ENCODE results near the gene AMIGO2. TPM values are rescaled to one million over a fixed set of nuclear protein-coding genes. Genes with fewer than 3 reads are reported as not detected.

Gene AMIGO2
- total RNA-seq, 4 donors from 2014 or later: 4.5 to 6.7 (median 6.6) TPM

DNA sequence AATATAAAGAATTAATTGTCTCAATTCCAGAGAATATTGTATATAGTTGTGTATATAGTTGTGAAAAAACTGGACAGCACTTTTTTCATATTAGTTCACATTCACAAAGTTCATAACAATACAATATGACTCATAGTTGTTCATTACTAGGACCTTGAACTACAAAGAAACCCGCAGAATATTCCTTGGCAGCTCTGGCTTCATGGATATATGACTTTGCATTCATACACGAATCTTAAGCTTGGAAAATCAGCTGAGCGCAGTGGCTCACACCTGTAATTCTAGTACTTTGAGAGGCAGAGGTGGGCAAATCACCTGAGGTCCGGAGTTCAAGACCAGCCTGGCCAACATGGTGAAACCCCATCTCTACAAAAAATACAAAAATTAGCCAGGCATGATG, 38.4 kb downstream of the AMIGO2 start:
- DNase-seq: no peak
- H3K27me3 ChIP-seq: no peaks in the 10 kb centered on the region
- H3K4me1 ChIP-seq: peaks cover 0 to 16% (median 2%) of the 10 kb centered on the region in 4 donors
- 82% methylated on average over 4 of the region's 4 CpGs; no CpG with 5 or more reads in 1 of the 2 donors for WGBS, 2 donors (ENCODE audit: low coverage in 1 of 2)
- no peak overlapping the region for H3K4me3 ChIP-seq
- TF ChIP-seq POLR2A (IDR thresholded peaks at IDR 0.05) (no peak), POLR2AphosphoS5 (IDR thresholded peaks at IDR 0.05) (no peak), EP300 (IDR thresholded peaks at IDR 0.05; ENCODE audit: low read depth) (no peak)
- TF ChIP-seq, protein P1, sequence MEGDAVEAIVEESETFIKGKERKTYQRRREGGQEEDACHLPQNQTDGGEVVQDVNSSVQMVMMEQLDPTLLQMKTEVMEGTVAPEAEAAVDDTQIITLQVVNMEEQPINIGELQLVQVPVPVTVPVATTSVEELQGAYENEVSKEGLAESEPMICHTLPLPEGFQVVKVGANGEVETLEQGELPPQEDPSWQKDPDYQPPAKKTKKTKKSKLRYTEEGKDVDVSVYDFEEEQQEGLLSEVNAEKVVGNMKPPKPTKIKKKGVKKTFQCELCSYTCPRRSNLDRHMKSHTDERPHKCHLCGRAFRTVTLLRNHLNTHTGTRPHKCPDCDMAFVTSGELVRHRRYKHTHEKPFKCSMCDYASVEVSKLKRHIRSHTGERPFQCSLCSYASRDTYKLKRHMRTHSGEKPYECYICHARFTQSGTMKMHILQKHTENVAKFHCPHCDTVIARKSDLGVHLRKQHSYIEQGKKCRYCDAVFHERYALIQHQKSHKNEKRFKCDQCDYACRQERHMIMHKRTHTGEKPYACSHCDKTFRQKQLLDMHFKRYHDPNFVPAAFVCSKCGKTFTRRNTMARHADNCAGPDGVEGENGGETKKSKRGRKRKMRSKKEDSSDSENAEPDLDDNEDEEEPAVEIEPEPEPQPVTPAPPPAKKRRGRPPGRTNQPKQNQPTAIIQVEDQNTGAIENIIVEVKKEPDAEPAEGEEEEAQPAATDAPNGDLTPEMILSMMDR (IDR thresholded peaks at IDR 0.05): no peak
- intact Hi-C loops (cut with DNase I; ENCODE audit: low total_unique reads): no loop called here
- H3K9me3 ChIP-seq: peaks cover 0 to 3% of the 10 kb centered on the region in 2 donors
- no peaks in the 10 kb centered on the region for H3K36me3 ChIP-seq
- H3K27ac ChIP-seq: no peak overlapping the region
- in situ Hi-C loops (cut with MboI; ENCODE audit: low pct_ligation_motif_present in 1 of 4, low pct_unique_long_range_greater_than_20kb in 1 of 4, low sequenced_read_pairs in 3 of 4): loop anchor here in 2 of 4 donors (25.0 kb wide), 2 partner anchors 271 to 621 kb away; no protein-coding TSS in a partner anchor

DNA sequence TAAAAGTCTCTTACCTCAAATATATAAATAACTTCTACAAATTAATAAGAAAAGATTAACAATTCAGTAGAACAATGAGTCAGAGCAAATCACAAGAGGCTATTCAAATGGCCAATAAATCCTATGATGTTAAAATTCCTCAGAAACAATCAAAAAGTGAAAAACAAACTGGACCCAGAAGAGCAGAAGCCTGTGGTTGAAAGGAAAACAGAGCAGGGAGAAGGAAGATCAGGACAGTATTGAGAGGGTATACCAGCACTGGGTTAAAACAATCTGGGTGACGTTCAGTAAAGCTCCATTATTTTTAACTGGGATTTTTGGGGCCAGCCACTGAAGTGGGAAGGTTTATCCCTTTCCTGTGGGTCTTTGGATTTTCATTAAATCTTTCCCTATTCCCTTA, 40.0 kb downstream of the AMIGO2 start:
- peaks cover 0 to 3% of the 10 kb centered on the region in 2 donors for H3K9me3 ChIP-seq
- WGBS, 2 donors (ENCODE audit: low coverage in 1 of 2): 55 to 91% methylated on average over 1 of the region's 1 CpG
- intact Hi-C loops (cut with DNase I; ENCODE audit: low total_unique reads): loop anchor here (10.0 kb wide), 1 partner anchor 645 kb away; no protein-coding TSS in a partner anchor
- no peaks in the 10 kb centered on the region for H3K36me3 ChIP-seq
- H3K27me3 ChIP-seq: no peaks in the 10 kb centered on the region
- in situ Hi-C loops (cut with MboI; ENCODE audit: low pct_ligation_motif_present in 1 of 4, low pct_unique_long_range_greater_than_20kb in 1 of 4, low sequenced_read_pairs in 3 of 4): loop anchor here in 3 of 4 donors (10.0 to 25.0 kb wide), 5 partner anchors 265 to 645 kb away; no protein-coding TSS in a partner anchor
- no peak for DNase-seq
- H3K27ac ChIP-seq: no peak overlapping the region
- no peak overlapping the region for H3K4me3 ChIP-seq
- TF ChIP-seq POLR2AphosphoS5 (IDR thresholded peaks at IDR 0.05) (no peak), EP300 (IDR thresholded peaks at IDR 0.05; ENCODE audit: low read depth) (no peak), POLR2A (IDR thresholded peaks at IDR 0.05) (no peak)
- TF ChIP-seq, protein P1 (IDR thresholded peaks at IDR 0.05): no peak
- peaks cover 0 to 16% (median 2%) of the 10 kb centered on the region in 4 donors for H3K4me1 ChIP-seq

DNA sequence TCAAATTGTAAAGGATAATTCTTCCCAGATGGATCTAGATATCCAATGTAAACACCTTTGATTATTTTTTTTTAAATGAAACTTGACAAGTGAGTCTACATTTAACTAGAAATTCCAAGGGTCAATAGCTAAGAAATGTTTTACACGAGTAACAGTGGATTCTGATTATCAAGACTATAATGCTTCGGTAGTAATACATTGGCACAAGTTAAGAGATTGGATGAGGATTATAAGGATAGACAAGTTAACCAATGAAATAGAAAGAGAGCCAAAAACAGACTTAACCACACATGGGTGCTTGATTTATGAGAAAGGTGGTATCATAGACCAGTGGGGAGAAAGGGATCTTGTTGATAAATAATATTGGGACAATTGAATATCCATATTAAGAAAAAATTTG, 40.7 kb downstream of the AMIGO2 start:
- in situ Hi-C loops (cut with MboI; ENCODE audit: low pct_ligation_motif_present in 1 of 4, low pct_unique_long_range_greater_than_20kb in 1 of 4, low sequenced_read_pairs in 3 of 4) (loop anchor here in 3 of 4 donors (10.0 to 25.0 kb wide), 5 partner anchors 266 to 646 kb away; no protein-coding TSS in a partner anchor), intact Hi-C loops (cut with DNase I; ENCODE audit: low total_unique reads) (loop anchor here (10.0 kb wide), 1 partner anchor 646 kb away; no protein-coding TSS in a partner anchor)
- no peaks in the 10 kb centered on the region for H3K27me3 ChIP-seq
- 60 to 68% methylated on average over 2 of the region's 2 CpGs for WGBS, 2 donors (ENCODE audit: low coverage in 1 of 2)
- no peak overlapping the region for H3K27ac ChIP-seq
- peaks cover 4 to 23% (median 6%) of the 10 kb centered on the region in 4 donors for H3K4me1 ChIP-seq
- TF ChIP-seq EP300 (IDR thresholded peaks at IDR 0.05; ENCODE audit: low read depth): no peak
- TF ChIP-seq POLR2A (IDR thresholded peaks at IDR 0.05): no peak
- H3K36me3 ChIP-seq: no peaks in the 10 kb centered on the region
- no peak overlapping the region for H3K4me3 ChIP-seq
- no peak for DNase-seq
- H3K9me3 ChIP-seq: peaks cover 0 to 3% of the 10 kb centered on the region in 2 donors

DNA sequence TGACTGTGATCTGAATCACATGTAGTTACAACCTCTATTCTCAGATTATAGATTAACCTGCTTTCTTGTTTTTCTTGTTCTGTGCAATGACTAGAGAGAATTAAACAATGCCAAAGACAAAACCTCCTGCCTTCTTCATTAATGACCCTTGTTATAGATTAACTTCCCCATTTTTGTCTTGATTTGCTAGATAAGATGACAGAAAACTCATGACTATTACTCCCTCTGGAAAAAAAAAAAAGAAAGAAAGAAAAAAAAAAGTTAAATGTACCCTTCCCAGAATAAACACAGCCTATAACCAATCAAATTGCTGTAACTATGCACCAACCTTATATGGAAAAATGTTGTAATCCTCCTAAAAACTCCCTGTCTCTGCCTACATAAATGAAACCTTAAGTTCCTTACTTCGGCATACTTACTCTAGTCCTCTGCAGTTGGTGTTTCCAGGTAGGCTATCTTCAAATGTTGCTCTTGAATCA, 41.5 kb downstream of the AMIGO2 start:
- Histone ChIP-seq H3K4me3 (no peak overlapping the region), H3K36me3 (no peaks in the 10 kb centered on the region), H3K27ac (no peak overlapping the region), H3K27me3 (no peaks in the 10 kb centered on the region), H3K4me1 (peaks cover 4 to 24% (median 6%) of the 10 kb centered on the region in 4 donors), H3K9me3 (peaks cover 0 to 3% of the 10 kb centered on the region in 2 donors)
- intact Hi-C loops (cut with DNase I; ENCODE audit: low total_unique reads): loop anchor here (10.0 kb wide), 1 partner anchor 646 kb away; no protein-coding TSS in a partner anchor
- DNase-seq: no peak
- in situ Hi-C loops (cut with MboI; ENCODE audit: low pct_ligation_motif_present in 1 of 4, low pct_unique_long_range_greater_than_20kb in 1 of 4, low sequenced_read_pairs in 3 of 4): loop anchor here in 3 of 4 donors (10.0 to 25.0 kb wide), 5 partner anchors 266 to 646 kb away; no protein-coding TSS in a partner anchor
- 56 to 60% methylated on average over 1 of the region's 1 CpG for WGBS, 2 donors (ENCODE audit: low coverage in 1 of 2)
- TF ChIP-seq EP300 (IDR thresholded peaks at IDR 0.05; ENCODE audit: low read depth) (no peak), POLR2A (IDR thresholded peaks at IDR 0.05) (no peak), POLR2AphosphoS5 (IDR thresholded peaks at IDR 0.05) (no peak)
- TF ChIP-seq, protein P1 (IDR thresholded peaks at IDR 0.05): no peak
